GM21723 (cell line): ENCODE data around the gene ARHGEF6.
"Not testable (repeated sequence)": the region's sequence is repeated elsewhere in the genome, so short reads cannot be mapped to it uniquely, and the experiment has no call there.

Source experiments
- ATAC-seq: cut with Tn5 transposase; IDR thresholded peaks from one replicate; pipeline ENCODE4 v1.9.1; 2021; ENCODE audit warnings: mild to moderate bottlenecking, moderate library complexity; ENCODE audit not compliant: unreplicated experiment

Gene ARHGEF6

DNA sequence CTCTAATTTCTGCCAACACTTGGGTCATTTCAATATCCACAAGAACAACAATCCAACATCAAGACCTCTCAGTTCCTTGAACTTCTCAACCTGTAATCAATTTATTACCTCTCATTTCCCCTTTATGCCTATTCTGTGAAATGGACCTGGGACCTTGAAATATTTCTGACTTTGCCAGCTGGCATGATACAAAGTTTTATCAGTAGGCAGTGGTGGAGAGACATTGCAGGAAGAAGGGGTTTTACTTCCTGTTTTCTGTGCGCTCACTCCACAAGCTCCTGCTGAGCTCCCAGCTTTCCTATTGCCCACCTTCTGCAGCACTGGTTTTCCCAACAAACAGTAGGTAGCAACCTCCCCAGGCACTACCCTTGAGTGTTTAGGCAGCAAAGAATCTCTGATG, 3.5 kb upstream of the ARHGEF6 start:
- ATAC-seq, result no peak

DNA sequence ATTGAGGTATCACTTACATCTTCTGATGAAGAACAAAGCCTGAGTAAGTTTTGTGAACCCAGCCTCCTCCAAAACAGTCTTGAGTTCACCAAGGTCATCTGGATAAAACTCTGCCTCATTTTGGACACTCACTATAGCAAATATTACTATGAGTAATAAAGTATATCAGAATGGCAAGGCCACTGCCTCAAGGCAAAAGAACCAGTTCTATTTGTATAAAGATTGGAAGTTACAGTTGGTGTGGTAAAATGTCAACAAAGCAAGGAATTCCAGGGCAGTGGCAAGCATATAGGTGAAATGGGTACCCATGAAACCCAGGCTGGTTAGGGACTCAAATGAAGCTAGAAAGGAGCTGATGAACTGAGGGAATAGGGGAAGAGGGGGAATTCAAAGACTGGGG, 2.4 kb upstream of the ARHGEF6 start:
- ATAC-seq, result no peak

DNA sequence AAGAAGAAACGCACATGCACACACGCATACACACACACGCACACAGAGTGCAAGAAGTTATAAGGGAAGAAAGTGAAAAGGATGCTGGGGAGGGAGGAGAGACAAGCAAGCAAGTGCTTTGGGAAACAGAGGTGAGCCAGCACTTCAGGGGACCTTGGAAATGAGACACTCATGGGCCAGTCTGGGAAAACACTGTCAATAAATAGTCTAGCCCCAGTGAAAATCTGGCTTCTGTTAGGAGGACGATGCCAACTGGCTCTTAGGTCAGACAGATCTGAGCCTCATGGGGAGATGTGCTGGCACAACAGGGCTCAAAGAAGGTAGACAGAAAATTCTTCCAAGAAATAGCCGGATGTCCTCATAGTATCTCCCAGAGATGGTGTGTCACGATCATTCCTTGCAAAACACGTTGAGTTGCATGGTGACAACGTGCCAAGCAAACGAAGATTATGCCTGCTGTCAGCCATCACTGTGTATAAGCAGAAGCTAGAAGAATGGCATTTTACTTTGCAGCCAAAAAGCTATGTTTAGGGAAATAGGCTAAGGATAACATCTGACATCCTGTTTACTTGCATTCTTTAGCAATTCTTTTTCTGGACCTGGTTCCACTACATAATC, 557 bp upstream of the ARHGEF6 start:
- ATAC-seq, result no peak

DNA sequence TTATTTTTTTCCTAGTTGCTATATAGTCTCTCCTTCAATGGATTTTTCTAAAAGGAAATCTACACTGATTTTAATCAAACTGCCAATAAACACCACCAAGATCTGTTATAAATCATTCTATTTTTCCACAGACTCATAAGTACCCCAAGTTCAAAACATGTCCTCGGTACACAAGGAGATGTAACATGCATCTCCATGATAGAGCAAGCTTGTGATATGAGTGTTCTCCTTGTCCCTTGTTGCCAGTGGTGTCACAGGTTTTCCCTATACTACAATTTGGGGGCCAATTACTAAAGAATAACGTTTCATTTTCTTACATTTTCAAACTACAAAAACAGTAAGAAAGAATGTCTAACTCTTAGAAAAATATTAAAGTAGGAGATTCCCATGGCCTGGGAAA, 491 bp downstream of the ARHGEF6 start:
- ATAC-seq, result no peak

DNA sequence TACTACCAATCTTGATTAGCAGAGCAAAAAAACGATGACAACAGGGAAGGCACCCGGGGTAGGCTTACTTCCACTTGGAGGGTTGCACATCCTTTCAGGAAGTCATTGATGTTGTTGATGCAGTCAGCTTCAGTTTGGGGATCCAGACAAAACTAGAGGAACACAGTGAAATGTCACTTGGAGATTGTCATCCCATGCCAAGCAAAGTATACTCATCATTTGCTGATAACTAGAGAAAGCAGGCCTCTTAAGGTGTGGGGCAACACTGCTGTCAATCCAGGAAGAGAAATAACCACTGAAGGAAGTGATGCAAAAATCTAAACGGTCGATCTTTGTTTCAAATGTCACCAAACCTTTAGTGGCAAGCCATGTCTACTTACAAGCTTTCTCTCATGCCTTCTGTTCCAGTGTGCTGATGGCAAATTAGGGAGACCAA, 1.4 kb downstream of the ARHGEF6 start:
- ATAC-seq, result peak; percentile 44

DNA sequence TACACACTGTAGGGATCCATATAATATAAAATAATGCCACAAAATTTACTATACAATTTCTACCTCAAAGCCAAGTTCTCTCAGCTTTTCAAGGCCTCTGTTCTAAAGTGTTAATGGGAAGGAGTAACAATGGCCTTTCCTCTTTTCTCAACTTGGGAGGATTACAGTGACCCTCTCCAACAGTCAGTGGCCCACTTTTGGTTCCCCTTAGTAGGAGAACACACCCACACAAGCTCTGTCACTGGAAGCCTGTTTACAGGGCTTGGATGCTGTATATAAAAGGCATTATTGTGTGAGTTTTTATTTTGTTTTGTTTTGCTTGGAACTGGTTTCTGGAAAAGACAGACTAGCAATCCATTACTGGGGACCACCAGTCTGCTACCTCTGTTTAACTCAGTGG, 1.8 kb downstream of the ARHGEF6 start:
- ATAC-seq, result no peak

DNA sequence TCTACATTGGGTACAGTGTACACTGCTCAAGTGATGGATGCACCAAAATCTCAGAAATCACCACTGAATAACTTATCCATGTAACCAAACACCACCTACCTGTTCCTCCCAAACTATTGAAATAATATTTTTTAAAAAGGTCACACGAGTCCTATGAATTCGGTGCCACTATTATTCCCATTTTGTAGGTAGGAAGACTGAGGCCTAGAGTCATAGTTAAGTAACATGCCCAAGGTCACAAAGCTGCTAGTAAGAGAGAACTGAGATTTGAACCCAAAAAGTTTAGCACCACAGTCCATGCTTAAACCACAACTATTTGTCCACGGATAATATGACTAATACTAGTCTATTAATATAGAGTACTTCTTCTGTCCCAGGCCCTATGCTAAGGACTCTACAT, 2.7 kb downstream of the ARHGEF6 start:
- no peak for ATAC-seq

DNA sequence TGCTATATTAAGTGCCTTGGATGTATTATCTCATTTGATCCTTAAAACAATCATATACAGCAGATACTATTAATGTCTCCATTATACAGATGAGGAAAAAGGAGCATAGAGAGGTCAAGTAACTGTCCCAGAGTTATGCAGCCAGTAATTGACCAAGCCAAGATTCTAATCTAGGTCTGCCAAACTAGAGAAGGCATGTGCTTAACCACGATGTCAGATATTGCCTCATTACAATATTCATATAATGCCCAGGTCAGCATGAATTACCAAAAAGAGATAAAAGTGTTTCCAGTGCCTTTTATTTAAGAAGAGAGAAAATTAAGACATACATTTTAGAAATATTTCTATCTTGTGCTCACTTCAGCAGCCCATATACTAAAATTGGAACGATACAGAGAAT, 7.1 kb downstream of the ARHGEF6 start:
- no peak for ATAC-seq

DNA sequence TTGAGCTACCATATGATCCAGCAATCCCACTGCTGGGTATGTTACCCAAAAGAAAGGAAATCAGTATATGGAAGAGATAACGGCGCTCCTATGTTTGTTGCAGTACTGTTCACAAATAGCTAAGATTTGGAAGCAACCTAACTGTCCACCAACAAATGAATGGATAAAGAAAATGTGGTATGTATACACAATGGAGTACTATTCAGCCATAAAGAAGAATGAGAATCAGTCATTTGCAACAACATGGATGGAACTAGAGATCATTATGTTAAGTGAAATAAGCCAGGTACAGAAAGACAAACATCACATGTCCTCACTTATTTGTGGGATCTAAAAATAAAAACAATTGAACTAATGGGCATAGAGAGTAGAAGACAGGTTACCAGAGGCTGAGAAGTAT, 8.9 kb downstream of the ARHGEF6 start:
- not testable (repeated sequence) for ATAC-seq

DNA sequence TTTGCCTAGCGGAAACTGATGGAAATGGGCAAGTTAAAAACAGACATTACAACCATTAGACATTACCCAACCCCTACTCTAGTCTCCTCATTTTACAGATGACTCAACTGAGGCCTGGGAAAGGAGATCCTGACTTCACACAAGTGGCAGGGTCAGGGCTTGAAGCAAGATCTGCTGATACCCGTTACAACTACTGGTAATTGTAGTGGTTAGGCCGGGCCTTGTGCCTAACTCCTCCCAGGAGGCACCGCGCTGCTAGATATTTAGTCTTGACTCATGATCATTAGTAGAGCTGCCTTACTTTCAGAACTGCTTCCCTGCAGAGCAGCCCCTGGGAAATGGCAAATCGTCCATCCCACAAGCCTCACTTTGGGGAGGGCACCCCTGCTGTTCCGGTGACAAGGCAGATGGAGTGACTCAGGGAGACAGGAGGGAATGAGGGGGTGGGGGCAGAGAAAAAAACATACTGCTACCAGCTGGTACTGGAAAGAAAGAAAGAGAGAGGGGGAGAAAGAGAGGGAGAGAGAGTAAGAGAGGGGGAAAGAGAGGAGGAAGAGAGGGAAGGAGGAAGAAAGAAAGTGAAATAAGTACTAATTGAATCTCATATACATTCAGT, 12.2 kb downstream of the ARHGEF6 start:
- ATAC-seq, result peak; percentile 35

DNA sequence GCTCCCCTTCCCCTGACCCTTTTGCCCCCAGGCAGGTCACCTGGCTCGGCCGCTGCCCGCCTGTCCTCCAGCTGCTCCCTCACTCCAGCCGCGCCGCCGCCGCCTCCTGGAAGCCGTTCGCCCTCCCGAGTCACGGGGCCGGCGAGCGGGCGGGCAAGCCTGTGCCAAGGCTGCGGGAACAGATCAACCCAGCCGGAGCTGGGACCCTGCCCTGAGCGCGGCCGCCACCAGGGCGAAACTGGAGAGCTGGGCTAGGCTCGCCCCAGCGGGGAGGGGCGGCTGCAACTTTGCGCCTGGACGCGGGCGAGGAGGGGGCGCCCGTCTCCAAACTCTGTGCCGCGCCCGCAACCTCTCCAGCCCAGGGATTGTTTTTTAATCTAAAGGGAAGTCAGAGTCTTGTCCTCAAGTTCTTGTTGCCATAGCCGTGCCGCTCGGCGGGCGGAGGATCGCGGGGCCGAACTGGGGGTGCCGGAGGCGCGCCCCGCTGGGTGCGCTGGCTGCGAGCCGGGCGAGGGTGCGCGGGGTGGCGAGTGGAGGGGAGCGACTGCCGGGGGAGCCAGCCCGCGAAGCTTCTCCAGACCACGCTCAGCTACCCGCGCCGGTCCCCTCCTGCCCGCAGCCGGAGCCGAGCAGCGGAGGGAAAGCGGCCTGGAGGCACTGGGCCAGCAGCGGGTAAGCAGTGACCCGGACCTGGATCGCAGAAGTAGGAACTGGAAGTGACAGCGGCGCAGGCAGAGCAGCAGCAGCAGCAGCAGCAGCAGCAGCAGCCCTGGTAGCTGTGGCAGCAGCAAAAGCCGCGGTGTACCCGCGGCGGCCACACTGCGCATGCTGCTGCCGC, 13.4 kb downstream of the ARHGEF6 start:
- peak; percentile 72 for ATAC-seq

DNA sequence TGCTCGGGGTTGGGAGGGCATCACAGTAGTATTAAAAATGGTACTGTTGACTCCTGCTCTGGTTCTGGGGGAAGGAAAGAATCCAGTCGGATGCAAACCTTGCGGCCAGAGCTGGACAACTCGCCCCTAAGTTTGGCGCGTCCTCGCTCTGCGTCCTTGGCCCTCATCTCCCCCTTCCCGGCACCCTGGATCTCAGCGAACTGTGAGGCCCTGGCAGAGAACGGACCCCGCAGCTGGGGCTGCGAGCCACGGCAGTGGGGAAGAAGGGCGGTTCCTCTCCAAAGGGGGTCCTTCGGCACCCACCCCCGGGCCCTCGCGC, 14.0 kb downstream of the ARHGEF6 start:
- peak; percentile 5 for ATAC-seq

DNA sequence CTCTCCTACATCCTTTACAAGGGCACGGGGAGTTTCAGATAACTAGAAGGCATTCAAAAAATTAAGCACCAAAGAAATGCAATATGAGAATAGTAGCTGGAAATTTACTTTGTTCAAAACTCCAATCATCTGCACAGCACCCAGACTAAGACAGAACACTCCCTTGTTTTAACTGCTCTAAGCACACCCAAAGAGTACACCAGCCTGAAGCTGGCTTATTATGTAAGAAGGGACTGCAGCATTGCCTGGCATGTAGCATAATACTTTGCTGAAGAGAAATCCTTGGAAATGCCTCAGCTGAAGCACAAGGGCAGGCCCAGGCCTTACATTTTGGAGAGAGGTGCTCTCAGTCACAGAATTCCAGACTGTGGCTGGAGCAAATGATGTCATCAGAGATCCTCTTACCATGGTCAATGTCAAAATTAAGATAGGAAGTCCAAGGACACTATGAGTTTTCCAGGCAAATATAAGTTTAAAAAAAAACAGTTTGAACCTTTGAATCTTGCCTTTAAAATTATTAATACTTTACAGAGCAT, 14.8 kb downstream of the ARHGEF6 start:
- ATAC-seq, result no peak

DNA sequence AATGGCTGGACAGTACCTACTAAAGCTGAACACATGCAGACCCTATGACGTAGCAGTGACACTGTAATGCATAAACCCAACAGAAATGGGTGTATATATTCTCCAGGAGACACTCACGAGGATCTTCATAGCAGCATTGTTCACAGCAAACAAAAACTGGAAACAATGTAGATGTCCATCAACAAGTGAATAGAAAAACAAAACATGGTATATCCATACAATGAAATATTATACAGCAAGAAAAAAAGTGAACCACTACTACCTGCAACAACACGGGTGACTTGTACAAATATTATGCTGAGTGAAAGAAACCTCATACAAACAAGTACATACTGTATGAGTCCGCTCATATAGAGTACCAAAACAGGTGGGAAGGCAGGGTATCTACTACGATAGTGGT, 16.5 kb downstream of the ARHGEF6 start:
- no peak for ATAC-seq

DNA sequence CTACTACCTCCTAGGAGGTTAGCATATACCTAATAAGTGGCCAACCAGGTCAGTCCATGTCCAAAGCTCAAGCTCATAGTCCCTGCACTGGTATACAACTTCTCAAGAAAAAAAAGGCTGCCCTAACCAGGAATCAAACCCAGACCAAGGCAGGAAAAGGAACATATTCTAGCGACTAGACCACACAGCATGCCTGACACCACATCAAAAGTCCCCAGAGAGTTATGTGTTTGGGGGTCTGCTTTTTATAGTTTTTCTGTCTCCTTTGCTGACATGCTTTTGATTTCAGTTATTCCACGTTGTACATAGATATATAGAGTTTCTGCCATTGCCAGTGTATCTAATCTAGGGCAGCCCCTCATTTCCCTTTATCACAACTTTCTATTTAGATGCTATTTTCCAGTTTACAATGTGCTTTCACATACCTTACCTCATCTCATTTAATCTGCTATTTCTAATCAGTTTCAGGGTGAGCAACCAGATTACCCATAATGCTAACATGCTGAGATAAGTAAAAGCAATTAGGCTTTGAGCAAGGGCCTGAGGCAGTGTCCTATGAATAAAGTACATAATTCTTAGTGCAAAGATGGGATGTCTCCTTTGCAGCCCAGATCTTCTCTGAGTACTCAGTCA, 17.8 kb downstream of the ARHGEF6 start:
- no peak for ATAC-seq

DNA sequence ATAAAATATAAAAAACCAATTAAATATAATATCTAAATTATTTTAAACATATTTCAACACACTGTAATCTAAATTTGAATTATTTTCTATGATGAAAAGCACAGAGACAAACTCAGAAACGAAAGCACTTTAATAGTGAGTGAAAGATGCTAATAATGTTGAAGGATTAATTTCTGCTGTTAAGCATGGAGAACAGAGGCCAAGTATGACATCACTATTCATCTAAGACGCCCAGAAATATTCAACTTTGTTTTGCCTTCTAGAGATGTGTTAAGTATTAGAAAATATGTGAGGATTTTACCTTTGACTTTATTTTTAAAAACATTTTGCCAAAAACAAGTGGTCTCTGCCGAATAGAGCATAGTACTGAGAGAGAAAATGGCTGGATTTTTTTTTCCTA, 19.3 kb downstream of the ARHGEF6 start:
- no peak for ATAC-seq

DNA sequence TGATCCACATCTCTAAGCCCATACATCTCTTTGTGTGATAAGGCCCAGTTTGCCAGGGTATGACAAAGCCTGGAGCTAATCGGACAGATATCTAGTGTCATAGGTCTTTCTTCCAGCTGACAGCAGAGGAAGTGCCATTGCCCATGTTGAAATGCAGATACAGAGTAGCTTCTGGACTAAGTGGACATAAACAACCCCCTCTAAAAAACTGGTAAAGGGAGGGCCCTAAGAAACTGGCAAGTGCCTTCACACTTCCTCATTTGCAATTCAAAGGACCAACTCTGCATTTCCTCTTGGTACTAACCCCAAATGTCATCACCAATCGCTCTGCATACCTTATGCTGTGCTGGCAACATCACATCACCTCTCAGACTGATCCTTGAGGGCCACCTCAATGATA, 20.8 kb downstream of the ARHGEF6 start:
- no peak for ATAC-seq

DNA sequence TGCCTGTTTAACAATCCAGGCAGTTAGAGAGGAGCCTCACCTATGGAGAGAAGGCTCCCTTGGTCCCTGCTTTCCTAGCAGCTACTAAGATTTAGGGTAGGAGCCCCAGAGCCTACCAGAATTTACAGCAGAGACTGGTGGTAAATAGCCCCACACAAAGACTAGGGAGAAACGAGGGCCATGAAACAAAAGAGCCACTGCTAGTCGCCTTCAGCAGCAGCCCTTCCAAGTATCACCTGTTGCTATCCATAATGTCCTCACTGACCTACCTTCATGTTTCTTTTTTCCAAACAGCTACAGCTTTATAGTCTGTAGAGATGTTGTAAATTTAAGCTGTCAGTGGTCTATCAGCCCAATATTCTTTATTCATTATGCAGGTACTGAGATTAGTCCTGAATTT, 25.3 kb downstream of the ARHGEF6 start:
- no peak for ATAC-seq

DNA sequence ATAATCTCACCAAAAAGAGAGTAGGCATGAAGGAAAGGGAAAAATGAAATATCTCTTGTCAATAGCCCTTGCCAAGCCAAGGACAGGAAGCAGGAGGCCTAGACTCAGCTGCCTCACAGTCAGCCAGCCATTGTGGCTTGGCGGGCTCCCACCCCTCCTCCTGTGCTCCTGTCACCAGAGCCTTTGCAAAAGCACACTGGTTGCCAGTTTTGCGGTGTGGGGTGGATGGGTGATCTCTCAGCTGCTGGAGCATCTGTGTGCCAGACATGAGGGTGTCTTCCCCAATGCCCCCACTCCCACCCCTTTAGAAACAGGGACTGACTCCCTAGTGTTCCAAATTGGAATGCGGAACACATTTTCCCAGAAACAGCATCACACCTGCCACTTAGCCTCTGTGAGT, 26.1 kb downstream of the ARHGEF6 start:
- no peak for ATAC-seq

DNA sequence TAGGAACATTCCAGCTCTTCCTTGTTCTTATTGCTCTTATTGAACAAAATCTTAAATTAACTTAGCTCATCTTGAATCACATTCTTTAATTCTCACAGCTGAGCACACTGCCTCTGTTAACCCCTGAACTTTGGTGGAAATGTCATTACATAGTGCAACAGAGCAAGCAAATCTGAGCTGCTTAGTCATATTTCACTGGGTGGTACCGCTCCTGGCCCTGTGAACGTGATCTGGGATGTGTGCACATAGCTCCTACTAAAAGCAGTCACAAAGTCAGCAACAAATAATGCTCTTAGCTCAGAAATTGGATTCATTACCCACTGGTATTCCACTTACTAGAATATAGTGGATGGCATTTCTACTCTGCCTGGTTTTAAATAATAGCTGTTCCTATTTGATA, 27.9 kb downstream of the ARHGEF6 start:
- no peak for ATAC-seq

DNA sequence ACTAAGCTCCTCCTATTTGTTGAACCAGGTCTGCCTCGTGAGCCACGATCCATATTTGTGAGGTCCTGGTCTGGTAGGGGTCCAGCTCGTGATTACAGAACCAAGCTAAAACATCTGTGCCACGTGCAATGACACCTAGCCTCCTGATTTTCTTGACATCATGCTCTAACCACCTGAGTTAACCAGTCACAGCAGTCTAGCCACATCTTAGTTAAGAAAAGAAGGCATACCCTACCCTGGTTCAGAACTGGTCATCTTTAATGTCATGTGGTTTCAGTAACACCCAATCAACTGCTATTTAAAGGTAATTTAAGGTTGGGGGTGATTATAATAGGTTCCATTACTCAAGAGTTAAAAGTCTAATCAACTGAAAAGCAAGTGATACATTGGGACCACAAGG, 28.4 kb downstream of the ARHGEF6 start:
- no peak for ATAC-seq

DNA sequence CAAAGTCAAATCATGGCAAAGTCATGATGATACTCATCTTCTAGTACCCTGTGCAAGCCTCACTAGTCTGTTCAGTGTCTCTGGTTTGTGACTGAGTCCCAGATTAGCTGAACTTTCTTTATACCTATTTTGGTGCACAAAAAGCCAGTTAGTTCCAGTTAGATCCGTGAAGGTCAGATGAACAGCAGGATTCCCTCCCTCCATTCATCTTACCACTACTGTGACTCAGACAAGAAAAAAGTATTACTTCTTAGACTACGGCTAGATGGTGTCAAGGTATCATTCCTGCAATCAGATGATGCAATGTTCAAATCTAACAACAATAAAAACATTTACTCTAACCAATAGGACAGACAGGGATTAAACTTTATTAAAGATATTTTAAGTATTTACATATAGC, 30.4 kb downstream of the ARHGEF6 start:
- no peak for ATAC-seq
